Measurements from ENCODE around the gene P2RY2.

GRCh38 chr11:73216465-73216864 lies 1.6 kb upstream of the P2RY2 start:
- no peak for TF ChIP-seq CTCF (IDR thresholded peaks at IDR 0.05 in 2 of 3, conservative IDR thresholded peaks at IDR 0.05 in 1 of 3; ENCODE audit: control insufficient read depth in 2 of 3, extremely low read depth in 1 of 3, insufficient read depth in 1 of 3, low read depth in 3 of 3, low read length in 3 of 3)
- no peak for TF ChIP-seq SREBF2 (IDR thresholded peaks at IDR 0.05; ENCODE audit: low read length)
- no peak for TF ChIP-seq BRCA1 (IDR thresholded peaks at IDR 0.05; ENCODE audit: low read depth, low read length)
- no peak for TF ChIP-seq POLR2A (IDR thresholded peaks at IDR 0.05; ENCODE audit: low read depth, low read length)
- no peak for TF ChIP-seq EZH2 (IDR thresholded peaks at IDR 0.05; ENCODE audit: borderline replicate concordance, control insufficient read depth, low read depth, low read length)
- TF ChIP-seq MAX (IDR thresholded peaks at IDR 0.05; ENCODE audit: low read depth, low read length) = no peak

Measured in GM12878 (cell line).